ENCODE results near the gene ATP9A.

Gene ATP9A

GRCh38 chr20:51627586-51627985, 140.6 kb downstream of the ATP9A start:
- no peak for DNase-seq (ENCODE audit: low spot score)

- DNase-seq (ENCODE audit: low spot score) = no peak
Measured at GRCh38 chr20:51625105-51625504, 143.1 kb downstream of the ATP9A start.

GRCh38 chr20:51624157-51624731, 143.9 kb downstream of the ATP9A start:
- DNase-seq (ENCODE audit: low spot score) = peak; percentile 87

- no peak for DNase-seq (ENCODE audit: low spot score)
Measured at GRCh38 chr20:51623255-51623654, 144.9 kb downstream of the ATP9A start.

GRCh38 chr20:51622004-51622874, 146.0 kb downstream of the ATP9A start:
- DNase-seq (ENCODE audit: low spot score) = no peak

GRCh38 chr20:51620432-51620831, 147.8 kb downstream of the ATP9A start:
- no peak for DNase-seq (ENCODE audit: low spot score)

GRCh38 chr20:51616060-51616459, 152.1 kb downstream of the ATP9A start:
- DNase-seq (ENCODE audit: low spot score) = no peak

- DNase-seq (ENCODE audit: low spot score) = no peak
Measured at GRCh38 chr20:51614687-51615086, 153.5 kb downstream of the ATP9A start.

- no peak for DNase-seq (ENCODE audit: low spot score)
Measured at GRCh38 chr20:51613580-51613979, 154.6 kb downstream of the ATP9A start.

- no peak for DNase-seq (ENCODE audit: low spot score)
Measured at GRCh38 chr20:51612896-51613295, 155.3 kb downstream of the ATP9A start.

- DNase-seq (ENCODE audit: low spot score) = no peak
Measured at GRCh38 chr20:51611625-51611890, 156.6 kb downstream of the ATP9A start.

GRCh38 chr20:51610761-51611624, 157.2 kb downstream of the ATP9A start:
- no peak for DNase-seq (ENCODE audit: low spot score)

GRCh38 chr20:51610111-51610510, 158.1 kb downstream of the ATP9A start:
- no peak for DNase-seq (ENCODE audit: low spot score)

GRCh38 chr20:51609251-51609650, 158.9 kb downstream of the ATP9A start:
- DNase-seq (ENCODE audit: low spot score) = no peak

- DNase-seq (ENCODE audit: low spot score) = no peak
Measured at GRCh38 chr20:51608061-51608460, 160.1 kb downstream of the ATP9A start.

- DNase-seq (ENCODE audit: low spot score) = no peak
Measured at GRCh38 chr20:51607170-51607569, 161.0 kb downstream of the ATP9A start.

- no peak for DNase-seq (ENCODE audit: low spot score)
Measured at GRCh38 chr20:51604851-51605250, 163.3 kb downstream of the ATP9A start.

- DNase-seq (ENCODE audit: low spot score) = no peak
Measured at GRCh38 chr20:51602131-51602530, 166.1 kb downstream of the ATP9A start.

- no peak for DNase-seq (ENCODE audit: low spot score)
Measured at GRCh38 chr20:51600950-51601349, 167.2 kb downstream of the ATP9A start.

GRCh38 chr20:51600016-51600420, 168.2 kb downstream of the ATP9A start:
- no peak for DNase-seq (ENCODE audit: low spot score)

GRCh38 chr20:51598556-51598955, 169.6 kb downstream of the ATP9A start:
- DNase-seq (ENCODE audit: low spot score) = no peak

- no peak for DNase-seq (ENCODE audit: low spot score)
Measured at GRCh38 chr20:51597389-51598231, 170.6 kb downstream of the ATP9A start.

All from HuH-7 (cell line).